ENCODE data around the gene SERPINA3.

The SERPINA3 gene

GRCh38 chr14:94660306-94660946 is 48.2 kb downstream of the SERPINA3 start:
- no peak for DNase-seq

GRCh38 chr14:94663538-94663937 is 51.3 kb downstream of the SERPINA3 start:
- DNase-seq, result no peak

- DNase-seq, result no peak
Observed at GRCh38 chr14:94663965-94664704, 51.9 kb downstream of the SERPINA3 start.

- no peak for DNase-seq
Observed at GRCh38 chr14:94665121-94665520, 52.9 kb downstream of the SERPINA3 start.

- DNase-seq, result no peak
Observed at GRCh38 chr14:94665544-94665943, 53.4 kb downstream of the SERPINA3 start.

GRCh38 chr14:94670692-94671285 is 58.6 kb downstream of the SERPINA3 start:
- no peak for DNase-seq

- DNase-seq, result no peak
Observed at GRCh38 chr14:94671870-94672444, 59.8 kb downstream of the SERPINA3 start.

GRCh38 chr14:94673071-94673470 is 60.9 kb downstream of the SERPINA3 start:
- no peak for DNase-seq
